Stimulated activated CD4-positive, alpha-beta T cell treated with anti-CD3 and anti-CD28 coated beads, Interleukin-15, amount 100 ng/mL, for 48 hours (primary cell): ENCODE data around the gene A1CF.
"Not testable (repeated sequence)": the region's sequence is repeated elsewhere in the genome, so short reads cannot be mapped to it uniquely, and the experiment has no call there.

ENCODE experiments used
- DNase-seq, 2 donors: peaks; one replicate each; pipeline ENCODE4 v3.0.0-alpha.2; 2020; ENCODE audit warnings: low read depth in 2 of 2

A1CF gene

GRCh38 chr10:50885097-50885859 is at the start of gene A1CF:
Gene A1CF, minus strand, starts transcription at chr10:50885627. Its CDS starts 25,687 bp downstream, at chr10:50859940.
- no peak for DNase-seq

GRCh38 chr10:50931948-50932431 is 46.6 kb upstream of the A1CF start:
- DNase-seq: no peak

GRCh38 chr10:50929670-50930069 is 44.2 kb upstream of the A1CF start:
- no peak for DNase-seq

GRCh38 chr10:50928190-50928552 is 42.7 kb upstream of the A1CF start:
- DNase-seq: no peak

GRCh38 chr10:50927522-50928189 is 42.2 kb upstream of the A1CF start:
- DNase-seq: no peak

- not testable (repeated sequence) for DNase-seq
Observed at GRCh38 chr10:50923471-50923870, 38.0 kb upstream of the A1CF start.

- no peak for DNase-seq
Observed at GRCh38 chr10:50919010-50919409, 33.6 kb upstream of the A1CF start.

- no peak for DNase-seq
Observed at GRCh38 chr10:50918529-50918928, 33.1 kb upstream of the A1CF start.

- no peak for DNase-seq
Observed at GRCh38 chr10:50917486-50917885, 32.1 kb upstream of the A1CF start.

- DNase-seq: no peak
Observed at GRCh38 chr10:50909334-50910014, 24.0 kb upstream of the A1CF start.

GRCh38 chr10:50908366-50908765 is 22.9 kb upstream of the A1CF start:
- DNase-seq: no peak

GRCh38 chr10:50905797-50906196 is 20.4 kb upstream of the A1CF start:
- not testable (repeated sequence) for DNase-seq

- no peak for DNase-seq
Observed at GRCh38 chr10:50896721-50897120, 11.3 kb upstream of the A1CF start.

- no peak for DNase-seq
Observed at GRCh38 chr10:50894312-50894711, 8.9 kb upstream of the A1CF start.

- no peak for DNase-seq
Observed at GRCh38 chr10:50892467-50892866, 7.0 kb upstream of the A1CF start.

GRCh38 chr10:50884302-50884701 is 1.1 kb downstream of the A1CF start:
- no peak for DNase-seq

GRCh38 chr10:50883629-50884028 is 1.8 kb downstream of the A1CF start:
- no peak for DNase-seq

- DNase-seq: no peak
Observed at GRCh38 chr10:50882540-50882983, 2.9 kb downstream of the A1CF start.

- DNase-seq: not testable (repeated sequence)
Observed at GRCh38 chr10:50881046-50881445, 4.4 kb downstream of the A1CF start.

- no peak for DNase-seq
Observed at GRCh38 chr10:50876429-50876828, 9.0 kb downstream of the A1CF start.

GRCh38 chr10:50874723-50875122 is 10.7 kb downstream of the A1CF start:
- DNase-seq: no peak

GRCh38 chr10:50866317-50866716 is 19.1 kb downstream of the A1CF start:
- DNase-seq: no peak

GRCh38 chr10:50862719-50863118 is 22.7 kb downstream of the A1CF start:
- no peak for DNase-seq
